NCI-H2029 (cell line): ENCODE results near the gene ABCA7.
A peak's percentile ranks its signal among the peaks of the same experiment; 100 is the strongest.

Source experiments
- DNase-seq: peaks from one replicate; lab custom pipeline; 2025; lab: John Stamatoyannopoulos, UW

ABCA7 gene

GRCh38 chr19:1040476-1041271 lies 767 bp downstream of the ABCA7 start:
- peak; percentile 92 for DNase-seq

- no peak for DNase-seq
Measured at GRCh38 chr19:1041272-1041834, 1.4 kb downstream of the ABCA7 start.

- peak; percentile 73 for DNase-seq
Measured at GRCh38 chr19:1041835-1042685, 2.2 kb downstream of the ABCA7 start.

GRCh38 chr19:1042689-1043511 lies 3.0 kb downstream of the ABCA7 start:
- peak; percentile 69 for DNase-seq

GRCh38 chr19:1045247-1045603 lies 5.3 kb downstream of the ABCA7 start:
- peak; percentile 71 for DNase-seq

GRCh38 chr19:1046117-1046626 lies 6.3 kb downstream of the ABCA7 start:
- DNase-seq: no peak

- peak; percentile 36 for DNase-seq
Measured at GRCh38 chr19:1046836-1047695, 7.2 kb downstream of the ABCA7 start.

GRCh38 chr19:1047696-1048147 lies 7.8 kb downstream of the ABCA7 start:
- DNase-seq: peak; percentile 86

- DNase-seq: no peak
Measured at GRCh38 chr19:1049106-1049505, 9.2 kb downstream of the ABCA7 start.

GRCh38 chr19:1049800-1050199 lies 9.9 kb downstream of the ABCA7 start:
- DNase-seq: no peak

- DNase-seq: no peak
Measured at GRCh38 chr19:1050989-1051788, 11.3 kb downstream of the ABCA7 start.

- DNase-seq: no peak
Measured at GRCh38 chr19:1051791-1052190, 11.9 kb downstream of the ABCA7 start.

- no peak for DNase-seq
Measured at GRCh38 chr19:1052349-1052975, 12.6 kb downstream of the ABCA7 start.

- DNase-seq: no peak
Measured at GRCh38 chr19:1053176-1054101, 13.5 kb downstream of the ABCA7 start.

- DNase-seq: no peak
Measured at GRCh38 chr19:1054102-1055027, 14.5 kb downstream of the ABCA7 start.

GRCh38 chr19:1055028-1055425 lies 15.1 kb downstream of the ABCA7 start:
- no peak for DNase-seq
